SKM-1 treated with dmso at 0.1 percent for 144 hours (cell line): Measurements from ENCODE around the gene GEN1.
A peak's percentile ranks its signal among the peaks of the same experiment; 100 is the strongest.

Source experiments
- DNase-seq: peaks from one replicate; lab custom pipeline; 2025; ENCODE audit not compliant: unreplicated experiment; lab: John Stamatoyannopoulos, UW

Gene GEN1

DNA sequence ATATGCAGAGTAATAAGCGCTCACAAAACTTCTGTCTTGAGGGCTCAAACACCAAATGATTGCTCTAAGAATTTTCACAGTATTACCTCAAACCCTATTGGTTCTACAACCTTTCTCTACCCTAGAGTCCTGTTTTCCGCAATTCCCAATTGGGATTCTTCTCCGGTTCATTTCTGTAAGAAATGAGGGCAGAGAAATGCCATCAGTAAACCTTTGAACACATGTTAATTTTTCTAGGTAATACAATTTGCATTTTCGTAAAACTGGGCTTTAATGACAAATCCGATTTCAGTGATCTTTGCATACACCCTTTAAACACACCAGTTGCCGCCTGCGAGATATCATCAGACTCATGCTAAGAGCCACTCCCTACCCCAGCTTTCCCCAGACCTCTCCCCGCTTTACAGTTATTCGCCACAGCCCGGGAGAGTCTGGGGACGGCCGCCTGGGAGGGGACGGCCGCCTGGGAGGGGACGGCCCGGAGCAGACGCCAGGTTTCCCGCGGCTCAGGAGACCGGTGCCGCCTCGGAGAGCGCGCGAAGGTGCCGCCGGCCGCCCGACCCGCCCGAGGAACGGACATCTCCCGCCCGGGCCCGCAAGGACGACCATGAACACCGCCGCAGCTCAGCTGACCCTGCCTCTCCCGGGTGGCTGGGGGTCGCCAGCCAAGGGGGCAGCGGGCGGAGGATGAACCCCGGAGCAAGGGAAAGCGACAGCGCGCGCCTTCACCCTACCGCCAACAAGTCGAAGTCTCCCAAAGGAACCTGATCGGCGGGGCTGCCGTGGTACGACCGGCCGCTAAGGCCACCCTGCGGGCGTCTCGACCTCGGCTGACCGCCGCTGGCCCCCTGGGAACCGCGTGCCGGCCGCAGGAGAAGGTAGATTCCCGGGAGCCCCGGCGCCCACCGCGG is 791 bp upstream of the GEN1 start:
- peak; percentile 18 for DNase-seq

DNA sequence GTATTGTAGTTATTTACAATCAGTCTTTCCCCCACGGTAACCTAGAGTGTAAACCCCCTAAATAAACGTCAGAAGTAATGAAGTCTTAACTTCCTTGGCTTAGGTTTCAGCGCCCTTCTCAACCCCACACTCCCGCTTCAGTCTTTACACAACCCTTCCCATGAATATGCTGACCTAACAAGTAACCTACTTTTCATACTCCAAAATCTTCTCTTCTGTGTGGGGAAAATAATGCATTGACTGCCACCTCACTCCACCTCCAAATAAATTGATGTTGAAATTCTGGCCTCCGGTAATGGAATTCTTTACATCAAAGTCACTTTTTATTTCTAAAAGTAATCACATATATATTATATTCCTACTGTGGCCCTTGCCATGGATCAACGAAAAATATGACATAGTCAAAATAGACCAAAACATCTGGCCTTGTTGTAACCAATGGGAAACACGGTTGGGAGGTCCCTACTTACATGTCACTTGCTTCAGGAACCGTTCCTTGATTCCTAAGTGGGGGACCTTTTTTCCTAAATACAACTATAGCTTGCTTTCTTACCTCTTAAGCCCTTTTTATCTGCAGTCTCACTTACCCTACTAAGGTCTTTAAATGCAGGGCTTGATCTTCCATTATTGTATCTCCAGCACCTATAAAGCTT is 961 bp downstream of the GEN1 start:
- no peak for DNase-seq

DNA sequence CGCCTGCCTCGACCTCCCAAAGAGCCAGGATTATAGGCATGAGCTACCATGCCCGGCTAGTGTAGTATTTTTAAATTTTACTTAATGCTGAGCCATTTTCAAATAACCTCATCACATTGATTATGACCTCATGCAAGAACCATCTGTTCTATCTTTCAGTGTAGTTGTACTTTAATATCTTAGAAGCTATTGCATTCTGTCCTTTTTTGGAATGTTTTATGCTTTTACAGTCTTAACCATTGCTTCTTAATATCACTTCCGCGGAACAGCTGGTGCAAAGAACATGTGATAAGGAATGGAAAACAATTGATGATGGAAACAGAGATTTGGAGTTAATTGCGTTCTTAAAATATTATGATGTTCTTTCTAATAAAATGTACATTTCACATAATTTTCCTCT is 2.7 kb downstream of the GEN1 start:
- no peak for DNase-seq

- DNase-seq: no peak
These were observed 3.4 kb downstream of the GEN1 start for GRCh38 chr2:17757321-17757720.

GRCh38 chr2:17758118-17758517 is 4.2 kb downstream of the GEN1 start:
- DNase-seq: no peak

- peak; percentile 45 for DNase-seq
These were observed 5.9 kb downstream of the GEN1 start for GRCh38 chr2:17759805-17760204.

- DNase-seq: no peak
These were observed 8.5 kb downstream of the GEN1 start for GRCh38 chr2:17762451-17762850.

GRCh38 chr2:17763641-17764333 is 9.8 kb downstream of the GEN1 start:
- DNase-seq: no peak

DNA sequence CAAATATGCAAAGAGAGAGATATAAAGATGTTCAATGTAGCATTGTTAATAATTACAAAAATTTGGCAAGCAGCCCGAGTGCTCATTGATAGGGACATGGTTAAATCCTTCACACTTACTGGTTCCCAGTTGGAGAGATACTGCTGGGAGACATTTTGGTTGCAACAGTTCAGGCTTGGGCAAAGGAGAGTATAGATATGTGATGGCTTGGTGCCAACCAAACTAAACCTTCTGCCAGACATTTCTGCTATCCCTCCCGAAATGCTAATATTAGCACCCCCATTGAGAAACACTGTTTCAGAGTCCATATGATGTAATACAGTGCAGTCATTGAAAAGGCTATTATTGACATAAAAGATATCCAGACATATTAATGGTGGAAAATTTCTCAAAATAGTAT is 11.5 kb downstream of the GEN1 start:
- DNase-seq: no peak

GRCh38 chr2:17768894-17769293 is 15.0 kb downstream of the GEN1 start:
- no peak for DNase-seq

- DNase-seq: no peak
These were observed 18.0 kb downstream of the GEN1 start for GRCh38 chr2:17771956-17772355.

- DNase-seq: no peak
These were observed 18.6 kb downstream of the GEN1 start for GRCh38 chr2:17772532-17772931.

GRCh38 chr2:17780546-17780945 is 26.6 kb downstream of the GEN1 start:
- DNase-seq: no peak

DNA sequence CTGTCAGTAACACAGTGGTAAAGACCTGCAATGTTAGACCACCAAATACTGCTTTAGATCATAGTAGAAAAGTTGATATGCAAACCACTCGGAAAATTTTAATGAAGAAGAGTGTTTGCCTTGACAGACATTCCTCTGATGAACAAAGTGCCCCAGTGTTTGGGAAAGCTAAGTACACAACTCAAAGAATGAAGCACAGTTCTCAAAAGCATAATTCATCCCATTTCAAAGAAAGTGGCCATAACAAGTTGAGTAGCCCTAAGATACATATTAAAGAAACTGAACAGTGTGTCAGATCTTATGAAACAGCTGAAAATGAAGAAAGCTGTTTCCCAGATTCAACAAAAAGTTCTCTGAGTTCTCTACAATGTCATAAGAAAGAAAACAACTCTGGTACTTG is 27.5 kb downstream of the GEN1 start:
- no peak for DNase-seq

- DNase-seq: no peak
These were observed 32.8 kb downstream of the GEN1 start for GRCh38 chr2:17786727-17787126.

GRCh38 chr2:17788773-17789172 is 34.8 kb downstream of the GEN1 start:
- DNase-seq: no peak

DNA sequence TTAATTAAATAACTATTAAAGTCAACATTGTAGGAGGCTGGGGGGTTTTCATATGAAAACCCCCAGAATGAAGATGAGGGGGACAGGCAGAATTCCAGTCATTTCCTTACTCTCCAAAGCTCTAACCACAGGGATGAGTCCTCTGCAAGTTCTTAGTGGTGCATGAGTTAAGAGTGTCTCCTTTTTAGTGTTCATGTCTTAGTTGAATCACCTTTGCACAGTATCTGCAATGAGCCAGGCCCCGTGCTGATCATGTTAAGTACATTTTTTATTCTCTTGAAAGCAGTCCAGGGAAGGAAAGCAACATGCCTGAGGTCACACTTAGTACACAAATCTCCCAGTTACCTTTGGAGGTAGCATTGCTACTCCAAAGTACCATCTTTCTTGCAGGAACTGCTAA is 36.6 kb downstream of the GEN1 start:
- no peak for DNase-seq

DNA sequence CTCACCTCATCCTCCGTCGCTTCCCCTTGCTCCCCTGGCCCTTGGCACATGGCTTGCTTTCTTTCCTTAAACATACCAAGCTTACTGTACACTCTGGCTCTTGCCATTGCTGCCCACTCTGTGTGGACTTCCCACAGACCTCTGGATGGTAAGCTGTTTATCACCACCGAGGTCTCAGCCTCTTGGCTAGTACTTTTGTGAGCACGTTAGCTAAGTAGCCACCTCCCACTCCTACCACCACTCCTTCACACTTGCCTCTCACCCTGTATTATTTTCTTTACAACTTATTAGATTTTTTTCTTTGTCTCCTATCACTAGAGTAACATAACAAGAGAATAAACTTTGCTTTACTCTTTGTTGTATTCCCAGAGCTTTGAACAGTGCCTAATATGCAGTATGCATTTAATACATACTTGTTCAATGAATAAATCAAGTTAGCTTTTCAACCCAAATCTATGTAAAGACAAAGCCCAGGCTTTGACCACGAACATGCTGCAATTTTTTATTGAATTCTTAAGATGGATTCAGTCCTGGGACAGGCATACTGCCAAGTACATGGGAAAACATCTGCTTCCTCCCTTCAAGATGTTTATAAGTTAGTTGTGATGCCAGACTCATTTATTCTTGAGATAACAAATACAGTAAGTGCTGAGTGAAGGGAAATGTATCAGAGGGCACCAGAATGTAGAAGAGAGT is 37.3 kb downstream of the GEN1 start:
- no peak for DNase-seq

DNA sequence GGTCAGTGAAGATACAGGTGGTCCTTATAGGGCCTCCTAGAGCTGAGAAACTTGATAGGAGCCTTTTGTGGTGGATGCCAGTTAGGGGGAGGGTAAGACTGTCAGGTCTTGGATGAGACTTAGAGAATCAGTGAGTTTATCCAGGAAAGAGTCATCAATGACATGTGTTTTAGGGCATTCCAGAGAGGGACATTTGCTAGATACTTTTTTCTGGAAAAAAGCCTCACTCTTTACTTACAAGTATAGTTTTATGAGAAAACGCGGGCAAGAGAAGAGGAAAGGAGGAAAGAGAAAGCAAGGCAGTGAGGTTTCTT is 37.8 kb downstream of the GEN1 start:
- no peak for DNase-seq

- DNase-seq: no peak
These were observed 38.6 kb downstream of the GEN1 start for GRCh38 chr2:17792515-17792914.

GRCh38 chr2:17793296-17793695 is 39.4 kb downstream of the GEN1 start:
- no peak for DNase-seq
